ENCODE measurements around the gene CDT1.

The CDT1 gene

GRCh38 chr16:88804552-88805339 is 1.2 kb downstream of the CDT1 start:
- DNase-seq (ENCODE audit: low read depth): no peak

- no peak for DNase-seq (ENCODE audit: low read depth)
These were observed 1.7 kb downstream of the CDT1 start for GRCh38 chr16:88805340-88805715.

- DNase-seq (ENCODE audit: low read depth): no peak
These were observed 2.4 kb downstream of the CDT1 start for GRCh38 chr16:88805887-88806393.

GRCh38 chr16:88806491-88807111 is 3.0 kb downstream of the CDT1 start:
- DNase-seq (ENCODE audit: low read depth): no peak

- no peak for DNase-seq (ENCODE audit: low read depth)
These were observed 3.6 kb downstream of the CDT1 start for GRCh38 chr16:88807142-88807625.

- no peak for DNase-seq (ENCODE audit: low read depth)
These were observed 4.3 kb downstream of the CDT1 start for GRCh38 chr16:88807626-88808453.

GRCh38 chr16:88809068-88809675 is 5.6 kb downstream of the CDT1 start:
- no peak for DNase-seq (ENCODE audit: low read depth)

GRCh38 chr16:88809676-88810165 is 6.1 kb downstream of the CDT1 start:
- no peak for DNase-seq (ENCODE audit: low read depth)

- DNase-seq (ENCODE audit: low read depth): no peak
These were observed 6.8 kb downstream of the CDT1 start for GRCh38 chr16:88810166-88810911.

- DNase-seq (ENCODE audit: low read depth): peak; percentile 69
These were observed 7.6 kb downstream of the CDT1 start for GRCh38 chr16:88810912-88811768.

GRCh38 chr16:88811769-88812512 is 8.4 kb downstream of the CDT1 start, which contains the start of gene APRT:
Gene APRT, minus strand, starts transcription at chr16:88811928. Its CDS starts 29 bp downstream, at chr16:88811899.
- DNase-seq (ENCODE audit: low read depth): peak; percentile 91

- peak; percentile 27 for DNase-seq (ENCODE audit: low read depth)
These were observed 9.1 kb downstream of the CDT1 start for GRCh38 chr16:88812513-88813268.

- no peak for DNase-seq (ENCODE audit: low read depth)
These were observed 9.9 kb downstream of the CDT1 start for GRCh38 chr16:88813269-88814143.

GRCh38 chr16:88814144-88814502 is 10.5 kb downstream of the CDT1 start:
- DNase-seq (ENCODE audit: low read depth): no peak

- DNase-seq (ENCODE audit: low read depth): no peak
These were observed 11.6 kb downstream of the CDT1 start for GRCh38 chr16:88815227-88815626.

- no peak for DNase-seq (ENCODE audit: low read depth)
These were observed 12.5 kb downstream of the CDT1 start for GRCh38 chr16:88815901-88816589.

Data from amniotic epithelial cell (primary cell).